ENCODE data around the gene ALK. TPM values are rescaled to one million over a fixed set of nuclear protein-coding genes. Genes with fewer than 3 reads are reported as not detected.

The ALK gene
- total RNA-seq, 1 experiment from 2014 or later: 0.87 TPM

DNA sequence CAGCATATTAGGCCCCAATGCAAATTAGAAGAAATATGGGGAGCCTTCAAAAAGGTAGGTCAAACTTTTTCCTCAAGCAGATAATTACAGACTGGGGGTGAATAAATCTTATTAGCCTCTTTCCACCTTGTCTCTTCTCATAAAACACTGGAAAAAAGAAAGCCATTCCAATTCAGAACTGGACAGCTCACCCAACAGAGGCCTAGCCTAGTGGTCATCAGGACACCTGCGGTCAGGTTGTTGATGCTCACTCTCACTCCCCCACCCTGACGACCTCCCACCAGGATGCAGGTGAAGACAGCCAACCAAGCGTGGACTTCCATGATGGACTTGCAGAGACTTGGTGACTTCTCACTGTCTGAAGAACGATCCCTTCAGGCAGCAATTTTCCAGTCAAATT is 207.1 kb downstream of the ALK start:
- H3K9ac ChIP-seq (ENCODE audit: low read length): no peak overlapping the region
- no peaks in the 10 kb centered on the region for H3K4me1 ChIP-seq (ENCODE audit: insufficient read depth, low read length)
- ChIA-PET POLR2A (ENCODE audit: unreplicated experiment) (no interaction called here), CTCF (no interaction called here)
- no peak overlapping the region for H3K4me2 ChIP-seq (ENCODE audit: low read length)
- intact Hi-C loops (cut with micrococcal nuclease): no loop called here
- H3K27ac ChIP-seq (ENCODE audit: low read length): no peak overlapping the region
- H3K4me3 ChIP-seq (ENCODE audit: low read length): no peak overlapping the region
- no peaks in the 10 kb centered on the region for H4K20me1 ChIP-seq (ENCODE audit: low read length)
- no peak overlapping the region for H2AFZ ChIP-seq (ENCODE audit: low read length)
- H3K9me3 ChIP-seq (ENCODE audit: low read length): no peaks in the 10 kb centered on the region
- no peaks in the 10 kb centered on the region for H3K79me2 ChIP-seq (ENCODE audit: low read length)
- no peaks in the 10 kb centered on the region for H3K27me3 ChIP-seq (ENCODE audit: low read length)
- no peak for DNase-seq
- no peaks in the 10 kb centered on the region for H3F3A ChIP-seq (ENCODE audit: low read length, unreplicated experiment)
- no peaks in the 10 kb centered on the region for H3K36me3 ChIP-seq (ENCODE audit: low read depth, low read length)
- no peak for ATAC-seq
- H3K9me2 ChIP-seq (replicated peaks; ENCODE audit: low read length): no peaks in the 10 kb centered on the region
- TF ChIP-seq EZH2phosphoT487 (IDR thresholded peaks at IDR 0.05; ENCODE audit: borderline replicate concordance, low read length) (no peak), EZH2 (IDR thresholded peaks at IDR 0.05; ENCODE audit: low read length, unreplicated experiment) (no peak)
- TF ChIP-seq, protein P1, sequence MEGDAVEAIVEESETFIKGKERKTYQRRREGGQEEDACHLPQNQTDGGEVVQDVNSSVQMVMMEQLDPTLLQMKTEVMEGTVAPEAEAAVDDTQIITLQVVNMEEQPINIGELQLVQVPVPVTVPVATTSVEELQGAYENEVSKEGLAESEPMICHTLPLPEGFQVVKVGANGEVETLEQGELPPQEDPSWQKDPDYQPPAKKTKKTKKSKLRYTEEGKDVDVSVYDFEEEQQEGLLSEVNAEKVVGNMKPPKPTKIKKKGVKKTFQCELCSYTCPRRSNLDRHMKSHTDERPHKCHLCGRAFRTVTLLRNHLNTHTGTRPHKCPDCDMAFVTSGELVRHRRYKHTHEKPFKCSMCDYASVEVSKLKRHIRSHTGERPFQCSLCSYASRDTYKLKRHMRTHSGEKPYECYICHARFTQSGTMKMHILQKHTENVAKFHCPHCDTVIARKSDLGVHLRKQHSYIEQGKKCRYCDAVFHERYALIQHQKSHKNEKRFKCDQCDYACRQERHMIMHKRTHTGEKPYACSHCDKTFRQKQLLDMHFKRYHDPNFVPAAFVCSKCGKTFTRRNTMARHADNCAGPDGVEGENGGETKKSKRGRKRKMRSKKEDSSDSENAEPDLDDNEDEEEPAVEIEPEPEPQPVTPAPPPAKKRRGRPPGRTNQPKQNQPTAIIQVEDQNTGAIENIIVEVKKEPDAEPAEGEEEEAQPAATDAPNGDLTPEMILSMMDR (conservative IDR thresholded peaks at IDR 0.05; ENCODE audit: low read depth, low read length): no peak
- BruUV-seq (replicated peaks): no TSS peak

DNA sequence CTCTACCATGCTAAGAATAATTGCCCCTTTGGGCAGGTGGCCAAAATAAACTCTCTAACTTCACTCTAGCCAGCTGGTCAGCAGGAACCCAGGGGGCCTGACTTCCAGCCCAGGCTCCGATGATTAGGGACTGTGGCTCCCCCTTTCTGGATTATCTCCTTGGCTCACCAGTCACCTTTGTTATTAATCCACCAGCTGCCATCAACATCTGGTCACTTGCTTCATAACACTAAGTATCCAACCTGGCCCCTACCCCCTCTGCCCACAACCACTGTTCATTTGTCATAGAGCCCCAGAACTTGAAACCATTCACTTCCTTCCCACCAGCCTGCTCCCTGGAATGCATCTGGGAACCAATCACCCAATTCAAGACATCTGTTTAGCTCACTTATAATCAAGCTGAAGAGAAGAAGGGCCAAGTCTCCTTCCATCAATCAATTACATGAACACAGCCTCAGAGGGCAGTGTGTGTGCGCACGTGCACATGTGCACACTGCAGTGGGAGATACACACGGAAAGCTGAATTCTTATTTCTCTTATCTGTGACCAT is 215.1 kb downstream of the ALK start:
- BruUV-seq (replicated peaks): no TSS peak
- H3K79me2 ChIP-seq (ENCODE audit: low read length): no peaks in the 10 kb centered on the region
- CTCF ChIA-PET: no interaction called here
- no peak overlapping the region for H3K9ac ChIP-seq (ENCODE audit: low read length)
- no peaks in the 10 kb centered on the region for H3K36me3 ChIP-seq (ENCODE audit: low read depth, low read length)
- H3F3A ChIP-seq (ENCODE audit: low read length, unreplicated experiment): no peaks in the 10 kb centered on the region
- ATAC-seq: no peak
- no peak overlapping the region for H3K27ac ChIP-seq (ENCODE audit: low read length)
- no peaks in the 10 kb centered on the region for H3K9me3 ChIP-seq (ENCODE audit: low read length)
- no peaks in the 10 kb centered on the region for H4K20me1 ChIP-seq (ENCODE audit: low read length)
- POLR2A ChIA-PET (ENCODE audit: unreplicated experiment): no interaction called here
- H2AFZ ChIP-seq (ENCODE audit: low read length): no peak overlapping the region
- peaks cover 2% of the 10 kb centered on the region; the same call in 1 of the 2 replicates for H3K4me1 ChIP-seq (ENCODE audit: insufficient read depth, low read length)
- no peaks in the 10 kb centered on the region for H3K9me2 ChIP-seq (replicated peaks; ENCODE audit: low read length)
- no peak for DNase-seq
- no peak overlapping the region for H3K4me2 ChIP-seq (ENCODE audit: low read length)
- intact Hi-C loops (cut with micrococcal nuclease): no loop called here
- TF ChIP-seq EZH2 (IDR thresholded peaks at IDR 0.05; ENCODE audit: low read length, unreplicated experiment) (no peak), EZH2phosphoT487 (IDR thresholded peaks at IDR 0.05; ENCODE audit: borderline replicate concordance, low read length) (no peak)
- TF ChIP-seq, protein P1 (conservative IDR thresholded peaks at IDR 0.05; ENCODE audit: low read depth, low read length): no peak
- H3K4me3 ChIP-seq (ENCODE audit: low read length): no peak overlapping the region
- no peaks in the 10 kb centered on the region for H3K27me3 ChIP-seq (ENCODE audit: low read length)

DNA sequence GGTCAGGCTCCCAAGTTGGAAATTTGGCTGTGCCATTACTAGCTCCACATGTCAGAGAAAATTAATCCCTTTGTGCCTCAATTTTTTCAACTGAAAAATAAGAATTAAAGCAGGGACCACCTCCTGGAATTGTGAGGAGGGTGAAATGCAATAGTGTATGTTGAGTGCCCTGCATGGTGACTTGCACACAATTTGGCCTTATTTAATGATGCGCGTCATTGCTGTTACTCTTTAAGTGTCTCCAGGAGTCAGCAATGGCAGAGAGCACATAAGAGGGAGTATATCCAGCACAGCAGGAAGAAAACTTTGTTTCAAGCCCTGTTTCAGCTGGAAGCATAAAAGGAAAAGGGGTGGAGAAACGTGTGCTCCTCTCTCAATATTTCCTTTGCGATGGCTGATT is 215.8 kb downstream of the ALK start:
- H3F3A ChIP-seq (ENCODE audit: low read length, unreplicated experiment): no peaks in the 10 kb centered on the region
- no peaks in the 10 kb centered on the region for H3K79me2 ChIP-seq (ENCODE audit: low read length)
- no peak overlapping the region for H3K27ac ChIP-seq (ENCODE audit: low read length)
- CTCF ChIA-PET: no interaction called here
- no peak overlapping the region for H3K9ac ChIP-seq (ENCODE audit: low read length)
- DNase-seq (no peak), ATAC-seq (no peak)
- no peak overlapping the region for H3K4me3 ChIP-seq (ENCODE audit: low read length)
- H3K4me1 ChIP-seq (ENCODE audit: insufficient read depth, low read length): peaks cover 8% of the 10 kb centered on the region; the same call in 1 of the 2 replicates
- intact Hi-C loops (cut with micrococcal nuclease): no loop called here
- H3K27me3 ChIP-seq (ENCODE audit: low read length): no peaks in the 10 kb centered on the region
- no peaks in the 10 kb centered on the region for H3K9me2 ChIP-seq (replicated peaks; ENCODE audit: low read length)
- no TSS peak for BruUV-seq (replicated peaks)
- H3K36me3 ChIP-seq (ENCODE audit: low read depth, low read length): no peaks in the 10 kb centered on the region
- H4K20me1 ChIP-seq (ENCODE audit: low read length): no peaks in the 10 kb centered on the region
- no peaks in the 10 kb centered on the region for H3K9me3 ChIP-seq (ENCODE audit: low read length)
- no peak overlapping the region for H2AFZ ChIP-seq (ENCODE audit: low read length)
- POLR2A ChIA-PET (ENCODE audit: unreplicated experiment): no interaction called here
- H3K4me2 ChIP-seq (ENCODE audit: low read length): no peak overlapping the region
- TF ChIP-seq, protein P1 (conservative IDR thresholded peaks at IDR 0.05; ENCODE audit: low read depth, low read length): no peak
- TF ChIP-seq EZH2phosphoT487 (IDR thresholded peaks at IDR 0.05; ENCODE audit: borderline replicate concordance, low read length): no peak
- TF ChIP-seq EZH2 (IDR thresholded peaks at IDR 0.05; ENCODE audit: low read length, unreplicated experiment): no peak
